ENCODE results near the gene AFMID. TPM values are rescaled to one million over a fixed set of nuclear protein-coding genes. Genes with fewer than 3 reads are reported as not detected.
"Not testable (repeated sequence)": the region's sequence is repeated elsewhere in the genome, so short reads cannot be mapped to it uniquely, and the experiment has no call there.

AFMID gene
- total RNA-seq, 1 donor from 2014 or later: 15.4 TPM

- POLR2A ChIA-PET: interaction anchor here (0.6 to 33.1 kb wide), 8 partner anchors 10 to 477 kb away, joined by 3 to 2404 read pairs (median 4); partner anchors contain the start of genes C17orf99, TMC6 and TMC8
Measured at GRCh38 chr17:78168242-78168902, 18.8 kb upstream of the AFMID start, which contains the start of gene SYNGR2. Gene SYNGR2, plus strand, starts transcription at chr17:78168581. Its CDS starts 36 bp downstream, at chr17:78168617.

GRCh38 chr17:78168903-78169793 lies 18.0 kb upstream of the AFMID start:
- ATAC-seq (ENCODE audit: low read depth): peak; percentile 23
- no peaks in the 10 kb centered on the region for H3K27me3 Mint-ChIP-seq
- H3K36me3 Mint-ChIP-seq (ENCODE audit: low read depth): peaks cover 49% of the 10 kb centered on the region

More at GRCh38 chr17:78168242-78168902, 18.8 kb upstream of the AFMID start, which contains the start of gene SYNGR2:
- Mint-ChIP-seq H3K9me3 (no peaks in the 10 kb centered on the region), H3K4me3 (peak within 1 kb of the TSS; percentile 84), H3K27ac (peak within 1 kb of the TSS; percentile 90), H3K36me3 (ENCODE audit: low read depth) (peaks cover 41% of the 10 kb centered on the region), H3K27me3 (no peaks in the 10 kb centered on the region), H3K4me1 (peaks cover 52% of the 10 kb centered on the region)
- CTCF ChIA-PET: no interaction called here
- TF ChIP-seq CTCF (IDR thresholded peaks at IDR 0.05): no peak
- peak; percentile 75 for ATAC-seq (ENCODE audit: low read depth)
- DNase-seq: peak; percentile 92
- intact Hi-C loops (cut with micrococcal nuclease): loop anchor here (1.0 kb wide), 4 partner anchors 13 to 41 kb away; no protein-coding TSS in a partner anchor

GRCh38 chr17:78170692-78171590 lies 16.2 kb upstream of the AFMID start:
- H3K27me3 Mint-ChIP-seq: no peaks in the 10 kb centered on the region
- DNase-seq (no peak), ATAC-seq (ENCODE audit: low read depth) (no peak)
- no peaks in the 10 kb centered on the region for H3K9me3 Mint-ChIP-seq
- no peak for TF ChIP-seq CTCF (IDR thresholded peaks at IDR 0.05)
- H3K4me3 Mint-ChIP-seq: peak overlapping the region; percentile 84
- intact Hi-C loops (cut with micrococcal nuclease): no loop called here
- H3K4me1 Mint-ChIP-seq: peaks cover 74% of the 10 kb centered on the region
- peak overlapping the region; percentile 90 for H3K27ac Mint-ChIP-seq
- H3K36me3 Mint-ChIP-seq (ENCODE audit: low read depth): peaks cover 64% of the 10 kb centered on the region
- CTCF ChIA-PET: interaction anchor here (1.5 to 9.7 kb wide), 2 partner anchors 31 to 40 kb away, joined by 5 to 220 read pairs; partner anchors contain the start of genes TMC6 and TMC8
- POLR2A ChIA-PET: interaction anchor here (0.6 to 33.1 kb wide), 3 partner anchors 30 to 185 kb away, joined by 4 to 2404 read pairs (median 5); partner anchors contain the start of genes C17orf99, TMC6 and TMC8

More at GRCh38 chr17:78168903-78169793, 18.0 kb upstream of the AFMID start:
- peaks cover 58% of the 10 kb centered on the region for H3K4me1 Mint-ChIP-seq
- peak overlapping the region; percentile 84 for H3K4me3 Mint-ChIP-seq
- TF ChIP-seq CTCF (IDR thresholded peaks at IDR 0.05): no peak
- POLR2A ChIA-PET: interaction anchor here (0.5 to 33.1 kb wide), 12 partner anchors 10 to 1012 kb away, joined by 3 to 2404 read pairs (median 4); partner anchors contain the start of genes C17orf99, TMC6, TMC8 and TMEM235
- peak overlapping the region; percentile 90 for H3K27ac Mint-ChIP-seq
- CTCF ChIA-PET: interaction anchor here (1.0 to 1.1 kb wide), 2 partner anchors 27 to 34 kb away, joined by 3 to 4 read pairs; no protein-coding TSS in a partner anchor
- peak; percentile 41 for DNase-seq
- intact Hi-C loops (cut with micrococcal nuclease): loop anchor here (1.0 kb wide), 4 partner anchors 14 to 42 kb away; no protein-coding TSS in a partner anchor
- no peaks in the 10 kb centered on the region for H3K9me3 Mint-ChIP-seq

- not testable (repeated sequence) for H3K27me3 Mint-ChIP-seq; DNase-seq; H3K9me3 Mint-ChIP-seq; ATAC-seq (ENCODE audit: low read depth)
- Mint-ChIP-seq H3K27ac (peak overlapping the region; percentile 90), H3K4me1 (peaks cover 78% of the 10 kb centered on the region), H3K36me3 (ENCODE audit: low read depth) (peaks cover 68% of the 10 kb centered on the region), H3K4me3 (peak overlapping the region; percentile 84)
- POLR2A ChIA-PET: interaction anchor here (0.6 to 33.1 kb wide), 2 partner anchors 30 to 41 kb away, joined by 4 to 2404 read pairs; partner anchors contain the start of genes C17orf99, TMC6 and TMC8
- CTCF ChIA-PET: interaction anchor here (0.6 to 9.7 kb wide), 3 partner anchors 20 to 41 kb away, joined by 3 to 220 read pairs (median 5); partner anchors contain the start of genes TMC6 and TMC8
- intact Hi-C loops (cut with micrococcal nuclease): loop anchor here (1.0 kb wide), 1 partner anchor 16 kb away; no protein-coding TSS in a partner anchor
Measured at GRCh38 chr17:78171591-78172248, 15.4 kb upstream of the AFMID start.
